ENCODE measurements around the gene TMEM242.
"Not testable (repeated sequence)": the region's sequence is repeated elsewhere in the genome, so short reads cannot be mapped to it uniquely, and the experiment has no call there.

The TMEM242 gene

DNA sequence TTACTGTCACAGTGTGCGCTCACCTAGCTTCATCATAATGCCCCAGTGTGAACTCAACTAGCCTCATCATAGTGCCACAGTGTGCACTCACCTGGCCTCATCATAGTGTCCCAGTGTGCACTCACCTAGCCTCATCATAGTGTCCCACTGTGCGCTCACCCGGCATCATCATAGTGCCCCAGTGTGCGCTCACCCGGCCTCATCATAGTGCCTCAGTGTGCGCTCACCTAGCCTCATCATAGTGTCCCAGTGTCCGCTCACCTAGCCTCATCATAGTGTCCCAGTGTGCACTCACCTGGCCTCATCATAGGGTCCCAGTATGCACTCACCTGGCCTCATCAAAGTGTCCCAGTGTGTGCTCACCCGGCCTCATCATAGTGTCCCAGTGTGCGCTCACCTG lies 10.6 kb downstream of the TMEM242 start:
- no peak for FAIRE-seq
- no peak for DNase-seq (ENCODE audit: insufficient read length, low spot score)
- TF ChIP-seq, protein P1, sequence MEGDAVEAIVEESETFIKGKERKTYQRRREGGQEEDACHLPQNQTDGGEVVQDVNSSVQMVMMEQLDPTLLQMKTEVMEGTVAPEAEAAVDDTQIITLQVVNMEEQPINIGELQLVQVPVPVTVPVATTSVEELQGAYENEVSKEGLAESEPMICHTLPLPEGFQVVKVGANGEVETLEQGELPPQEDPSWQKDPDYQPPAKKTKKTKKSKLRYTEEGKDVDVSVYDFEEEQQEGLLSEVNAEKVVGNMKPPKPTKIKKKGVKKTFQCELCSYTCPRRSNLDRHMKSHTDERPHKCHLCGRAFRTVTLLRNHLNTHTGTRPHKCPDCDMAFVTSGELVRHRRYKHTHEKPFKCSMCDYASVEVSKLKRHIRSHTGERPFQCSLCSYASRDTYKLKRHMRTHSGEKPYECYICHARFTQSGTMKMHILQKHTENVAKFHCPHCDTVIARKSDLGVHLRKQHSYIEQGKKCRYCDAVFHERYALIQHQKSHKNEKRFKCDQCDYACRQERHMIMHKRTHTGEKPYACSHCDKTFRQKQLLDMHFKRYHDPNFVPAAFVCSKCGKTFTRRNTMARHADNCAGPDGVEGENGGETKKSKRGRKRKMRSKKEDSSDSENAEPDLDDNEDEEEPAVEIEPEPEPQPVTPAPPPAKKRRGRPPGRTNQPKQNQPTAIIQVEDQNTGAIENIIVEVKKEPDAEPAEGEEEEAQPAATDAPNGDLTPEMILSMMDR (IDR thresholded peaks at IDR 0.05; ENCODE audit: insufficient read depth, missing control alignments): no peak

DNA sequence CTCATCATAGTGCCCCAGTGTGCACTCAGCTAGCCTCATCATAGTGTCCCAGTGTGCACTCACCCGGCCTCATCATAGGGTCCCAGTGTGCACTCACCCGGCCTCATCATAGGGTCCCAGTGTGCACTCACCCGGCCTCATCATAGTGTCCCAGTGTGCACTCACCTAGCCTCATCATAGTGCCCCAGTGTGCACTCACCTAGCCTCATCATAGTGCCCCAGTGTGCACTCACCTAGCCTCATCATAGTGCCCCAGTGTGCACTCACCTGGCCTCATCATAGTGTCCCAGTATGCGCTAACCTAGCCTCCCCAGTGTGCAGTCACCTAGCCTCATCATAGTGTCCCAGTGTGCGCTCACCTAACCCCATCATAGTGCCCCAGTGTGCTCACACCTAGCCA lies 12.6 kb downstream of the TMEM242 start:
- DNase-seq (ENCODE audit: insufficient read length, low spot score); FAIRE-seq: not testable (repeated sequence)

DNA sequence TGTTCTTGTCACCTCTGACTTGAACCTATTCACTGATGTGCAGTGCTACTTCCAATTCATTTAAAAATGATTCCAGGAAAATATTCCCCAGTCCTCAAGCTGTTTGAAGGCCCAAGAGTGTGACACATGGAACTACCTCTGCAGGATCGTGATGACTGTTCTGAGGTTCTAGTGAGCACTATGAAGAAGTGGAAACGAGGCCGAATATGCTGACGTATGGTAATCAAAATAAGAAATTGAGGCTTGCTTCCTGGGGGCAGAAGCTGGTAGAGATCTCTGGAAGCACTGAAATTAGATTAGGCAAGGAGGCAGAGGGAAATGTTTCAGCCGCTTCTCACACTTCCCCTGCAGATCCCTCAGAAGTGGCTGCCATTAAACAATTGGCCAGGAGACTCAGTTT lies 15.7 kb downstream of the TMEM242 start:
- DNase-seq (ENCODE audit: insufficient read length, low spot score) (no peak), FAIRE-seq (no peak)
- TF ChIP-seq, protein P1 (IDR thresholded peaks at IDR 0.05; ENCODE audit: insufficient read depth, missing control alignments): no peak

DNA sequence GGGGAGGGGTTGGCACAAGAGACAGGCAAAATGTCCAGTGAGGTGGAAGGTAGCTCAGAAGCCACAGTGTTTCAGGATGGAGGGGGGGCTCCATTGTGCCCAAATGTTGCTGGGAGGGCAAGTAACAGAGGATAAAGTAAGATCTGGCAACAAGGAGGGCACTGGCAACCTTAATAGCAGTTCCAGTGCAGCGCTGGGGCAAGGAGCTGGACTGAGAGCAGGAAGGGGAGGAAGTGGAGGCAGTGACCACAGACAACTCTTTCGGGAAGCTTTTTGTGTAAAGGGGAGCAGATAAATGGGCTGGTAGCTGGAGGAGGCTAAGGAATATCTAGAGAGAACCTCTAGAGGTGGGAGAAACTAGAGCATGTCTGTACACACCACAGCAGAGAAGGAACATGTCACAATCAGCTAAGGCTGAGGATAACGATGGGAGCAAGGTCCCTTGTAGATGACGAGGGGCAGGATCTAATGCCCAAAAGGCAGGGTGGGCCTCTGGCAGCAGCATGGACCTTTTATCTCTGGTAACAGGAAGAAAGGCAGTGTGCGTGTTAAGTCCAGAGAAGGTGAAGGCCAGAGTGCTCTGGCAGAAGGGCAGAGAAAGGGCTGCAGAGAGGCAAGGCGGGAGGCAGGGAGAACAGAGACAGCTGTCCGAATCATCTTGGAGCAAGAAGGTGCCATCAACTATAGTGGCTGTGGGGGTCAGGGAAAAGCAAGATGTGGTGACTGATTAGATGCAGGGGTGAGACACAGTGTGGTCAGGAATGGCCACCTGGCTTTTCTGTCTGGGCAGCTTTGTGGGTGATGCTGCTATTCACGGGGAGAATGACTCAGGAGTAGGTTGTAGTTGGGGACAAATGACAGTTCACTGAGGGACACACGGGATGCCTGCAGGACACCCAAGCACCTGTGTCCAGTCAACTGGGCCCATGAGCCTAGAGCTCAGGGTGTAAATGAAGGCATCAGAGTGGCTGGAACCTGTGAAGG lies 17.4 kb downstream of the TMEM242 start:
- no peak for FAIRE-seq
- TF ChIP-seq, protein P1 (IDR thresholded peaks at IDR 0.05; ENCODE audit: insufficient read depth, missing control alignments): no peak
- no peak for DNase-seq (ENCODE audit: insufficient read length, low spot score)

DNA sequence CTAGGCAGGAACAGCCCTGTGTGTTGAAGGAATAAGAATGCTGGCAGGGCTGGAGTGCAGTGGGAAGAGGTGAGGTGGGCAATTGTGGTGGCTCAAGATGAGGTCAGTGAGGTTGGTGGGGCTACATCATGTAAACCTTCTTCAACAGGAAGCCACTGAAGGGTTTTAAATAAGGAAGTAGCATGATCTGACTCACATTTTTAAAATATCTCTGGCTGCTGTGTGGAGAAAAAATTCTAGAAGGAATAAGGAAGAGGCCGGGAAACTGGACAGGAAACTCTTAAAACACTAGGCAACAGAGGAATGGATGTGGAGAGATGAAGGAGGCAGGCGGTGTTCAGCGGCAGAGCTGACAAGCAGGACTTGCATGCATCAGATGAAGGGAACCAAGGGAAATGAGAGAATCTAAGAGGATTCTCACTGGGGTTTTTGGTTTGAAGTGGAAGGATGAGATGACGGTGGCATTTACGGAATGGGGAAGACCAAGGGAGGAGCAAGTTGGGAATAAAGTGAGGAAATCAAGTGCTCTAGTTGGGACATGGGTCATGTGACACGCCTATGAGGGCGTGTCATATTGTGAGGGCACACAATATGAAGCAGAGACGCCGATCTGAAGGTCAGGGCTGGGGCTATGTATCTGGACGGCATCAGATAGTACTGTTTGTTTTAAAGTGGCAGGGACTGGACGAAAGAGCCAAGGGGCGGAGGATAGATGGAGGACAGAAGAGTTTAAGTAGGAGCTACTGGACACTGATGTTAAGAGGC lies 18.2 kb downstream of the TMEM242 start:
- DNase-seq (ENCODE audit: insufficient read length, low spot score): no peak
- FAIRE-seq: no peak
- TF ChIP-seq, protein P1 (IDR thresholded peaks at IDR 0.05; ENCODE audit: insufficient read depth, missing control alignments): no peak

DNA sequence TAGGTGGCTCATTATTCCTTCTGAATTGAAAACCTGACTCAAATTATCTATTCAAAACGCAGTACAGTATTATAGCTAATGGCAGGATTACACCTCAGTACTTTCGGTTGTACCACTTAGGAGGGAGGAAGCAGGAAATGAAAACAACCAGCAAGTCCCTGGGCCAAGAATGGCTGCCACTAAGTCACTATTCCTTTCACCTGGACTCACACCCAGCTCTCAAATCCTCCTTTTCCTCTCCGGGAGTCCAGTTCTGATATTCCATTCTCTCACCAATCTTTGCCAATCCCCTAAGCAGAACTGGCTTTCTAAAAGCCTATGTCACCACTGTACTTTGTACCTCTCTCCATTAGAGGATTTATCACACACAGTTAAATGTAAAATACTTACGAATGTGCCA lies 20.6 kb downstream of the TMEM242 start:
- no peak for DNase-seq (ENCODE audit: insufficient read length, low spot score)
- FAIRE-seq: no peak
- TF ChIP-seq, protein P1 (IDR thresholded peaks at IDR 0.05; ENCODE audit: insufficient read depth, missing control alignments): no peak

DNA sequence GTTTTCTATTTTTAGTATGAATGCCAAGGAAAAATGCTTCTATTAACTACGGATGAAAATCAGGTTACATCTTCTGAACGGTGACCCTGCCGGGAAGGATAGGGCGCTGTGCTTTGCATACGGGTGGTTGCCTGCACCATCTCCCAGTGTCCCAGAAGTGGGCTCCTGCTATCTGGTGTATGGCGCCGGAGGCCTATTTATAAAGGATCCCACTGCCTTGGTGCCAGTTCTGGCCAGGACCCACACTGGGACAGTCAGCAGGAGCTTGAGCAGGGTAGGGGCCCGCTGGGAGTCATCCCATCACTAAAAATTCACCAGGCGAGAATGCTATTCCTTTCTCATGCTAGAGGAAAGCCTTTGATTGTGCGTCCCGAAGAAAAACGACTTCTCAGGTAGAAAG lies 22.9 kb downstream of the TMEM242 start:
- FAIRE-seq (no peak), DNase-seq (ENCODE audit: insufficient read length, low spot score) (no peak)
- TF ChIP-seq, protein P1 (IDR thresholded peaks at IDR 0.05; ENCODE audit: insufficient read depth, missing control alignments): no peak
